HG03060 (cell line): Measurements from ENCODE around the gene SFT2D1.

ENCODE experiments used
- ATAC-seq: cut with Tn5 transposase; IDR thresholded peaks from one replicate; pipeline ENCODE4 v1.9.1; 2021; ENCODE audit warnings: low read depth, moderate number of reproducible peaks; ENCODE audit not compliant: unreplicated experiment

Gene SFT2D1

GRCh38 chr6:166282394-166283032 lies 59.8 kb downstream of the SFT2D1 start:
- no peak for ATAC-seq

DNA sequence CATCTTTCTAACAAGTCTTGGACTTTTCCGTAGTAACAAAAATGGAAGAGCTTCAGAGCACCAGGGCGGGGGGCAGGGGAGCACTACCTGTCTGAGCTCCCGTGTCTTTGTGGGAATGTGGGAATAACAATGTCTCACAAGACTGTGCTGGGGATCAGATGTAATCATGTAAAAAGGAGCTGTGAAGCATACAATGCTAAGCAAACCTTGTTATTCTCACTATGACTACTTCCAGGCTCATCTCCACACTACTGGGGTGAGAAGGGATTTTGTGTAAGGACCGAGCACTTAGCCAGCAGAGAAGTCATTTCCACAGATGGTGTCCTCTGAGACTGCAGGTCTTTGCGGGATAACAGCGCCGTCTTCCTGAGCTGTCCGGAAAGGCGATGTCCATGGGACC lies 61.2 kb downstream of the SFT2D1 start:
- no peak for ATAC-seq

- ATAC-seq = no peak
These were observed 63.0 kb downstream of the SFT2D1 start for GRCh38 chr6:166279393-166279679.

- ATAC-seq = no peak
These were observed 63.6 kb downstream of the SFT2D1 start for GRCh38 chr6:166278579-166279392.

- no peak for ATAC-seq
These were observed 64.3 kb downstream of the SFT2D1 start for GRCh38 chr6:166277892-166278578.

DNA sequence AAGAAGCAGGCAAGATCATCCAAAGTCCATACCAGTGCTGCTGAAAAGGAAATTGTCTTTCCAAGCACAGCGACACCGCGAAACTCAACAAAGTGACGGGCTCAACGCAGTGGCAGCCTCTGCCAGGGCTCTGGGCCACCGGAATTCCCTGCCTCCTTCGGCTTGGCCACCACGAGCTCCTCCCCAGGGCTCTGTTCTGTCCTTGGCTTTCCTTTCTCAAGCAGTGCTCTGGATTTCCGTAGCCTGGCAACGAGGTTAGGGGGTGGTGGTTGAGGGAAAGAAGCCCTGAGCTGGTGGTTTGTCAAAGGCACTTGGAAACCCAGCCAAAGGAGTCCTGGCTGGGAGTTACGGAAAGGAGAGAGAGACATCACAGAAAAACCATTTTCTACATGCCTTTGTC lies 65.3 kb downstream of the SFT2D1 start:
- no peak for ATAC-seq

GRCh38 chr6:166275714-166276166 lies 66.6 kb downstream of the SFT2D1 start:
- peak; percentile 40 for ATAC-seq

DNA sequence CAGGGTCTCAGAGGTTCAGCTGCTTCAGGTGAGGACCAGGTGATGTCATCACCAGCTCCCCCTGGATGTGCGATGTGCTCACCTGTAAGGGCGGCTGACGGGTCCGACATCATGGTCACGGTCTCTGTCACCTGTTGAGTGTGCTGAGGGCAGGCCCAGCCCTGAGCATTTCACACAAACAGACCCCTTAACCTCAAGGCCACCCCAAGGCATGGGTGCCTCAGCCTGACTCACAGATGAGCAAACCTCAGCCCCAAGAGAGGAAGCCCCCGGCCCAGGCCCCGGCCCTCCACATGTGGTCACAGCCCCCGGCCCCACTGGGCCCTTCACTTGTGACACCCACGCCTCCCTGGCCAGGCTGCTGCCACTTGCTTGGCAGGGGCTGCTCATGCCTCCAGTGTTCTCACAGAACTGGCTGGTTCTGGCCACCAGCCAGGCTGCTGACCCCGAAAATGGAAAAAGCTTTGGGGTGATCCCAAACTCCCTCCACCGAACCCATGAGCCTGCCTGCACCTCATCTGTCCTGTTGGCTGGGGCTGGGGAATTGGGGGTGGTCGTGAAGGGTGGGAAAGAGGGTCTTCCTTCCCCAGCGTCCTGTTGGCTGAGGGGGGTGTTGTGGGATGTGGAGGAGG lies 67.5 kb downstream of the SFT2D1 start:
- ATAC-seq = no peak

DNA sequence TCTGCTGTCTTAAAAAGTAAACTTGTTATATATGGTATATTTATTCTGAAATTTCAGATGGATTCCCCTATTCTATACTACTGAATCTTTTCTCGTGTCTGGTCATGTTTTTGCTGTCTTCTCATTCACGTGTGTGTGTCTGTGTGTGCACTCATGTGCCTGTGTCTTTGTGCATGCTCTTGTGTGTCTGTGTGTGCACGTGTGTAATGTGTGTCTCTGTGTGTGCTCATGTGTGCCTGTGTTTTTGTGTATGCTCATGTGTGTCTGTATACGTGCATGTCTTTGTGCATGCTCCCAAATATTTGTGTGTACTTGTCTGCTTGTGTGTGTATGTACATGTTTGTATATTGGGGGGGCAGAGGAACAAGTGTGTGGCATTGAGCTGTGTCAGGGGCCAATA lies 68.2 kb downstream of the SFT2D1 start:
- ATAC-seq = no peak

- ATAC-seq = no peak
These were observed 71.0 kb downstream of the SFT2D1 start for GRCh38 chr6:166271376-166271765.

- no peak for ATAC-seq
These were observed 71.5 kb downstream of the SFT2D1 start for GRCh38 chr6:166270706-166271375.
